Measurements from ENCODE around the gene SEBOX.
A peak's percentile ranks its signal among the peaks of the same experiment; 100 is the strongest.

Gene SEBOX

DNA sequence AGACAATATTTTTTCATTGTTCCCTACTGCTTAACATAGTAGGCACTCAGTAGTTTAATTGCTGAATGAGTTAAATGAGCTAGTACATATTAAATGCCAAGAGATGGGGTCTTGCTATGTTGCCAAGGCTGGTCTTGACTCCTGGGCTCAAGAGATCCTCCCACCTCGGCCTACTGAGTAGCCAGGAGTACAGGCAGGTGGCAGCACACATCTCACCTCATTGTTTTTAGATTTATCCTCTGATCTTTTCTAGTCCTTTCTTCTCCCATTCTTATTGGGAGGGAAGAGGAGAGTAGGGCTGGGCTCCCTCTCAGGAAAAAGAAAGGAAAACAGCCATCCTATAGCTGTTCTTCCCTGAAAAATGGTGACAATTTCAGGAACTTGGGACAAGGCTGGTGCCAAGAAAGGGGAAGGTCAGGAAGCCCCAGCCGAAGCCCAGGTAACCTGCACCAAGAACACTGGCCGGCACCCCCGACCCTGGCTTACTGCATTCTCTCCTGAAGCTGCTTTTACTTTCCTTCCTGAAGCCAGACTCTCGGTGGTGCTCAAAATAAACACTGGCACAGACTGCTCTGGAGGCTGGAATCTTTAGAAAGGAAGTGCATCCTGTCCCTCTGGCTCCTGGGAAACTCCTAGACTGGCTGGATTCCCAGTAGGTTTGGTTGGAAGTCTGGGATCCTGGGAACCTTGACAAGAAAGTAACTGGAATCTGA lies 26.8 kb downstream of the SEBOX start:
- DNase-seq: no peak

- DNase-seq: peak in 1 of 2 donors; percentile 36
Observed at GRCh38 chr17:28335959-28336871, 28.8 kb downstream of the SEBOX start.

- peak; percentile 94 to 98 for DNase-seq
Observed at GRCh38 chr17:28335201-28335958, 29.6 kb downstream of the SEBOX start, which contains the start of the genes IFT20 and TNFAIP1. TSS of gene IFT20 (minus strand) at chr17:28335472. CDS start at chr17:28331985, 3,487 bp downstream. TSS of gene TNFAIP1 (plus strand) at chr17:28335761. CDS start at chr17:28339522, 3,761 bp downstream.

DNA sequence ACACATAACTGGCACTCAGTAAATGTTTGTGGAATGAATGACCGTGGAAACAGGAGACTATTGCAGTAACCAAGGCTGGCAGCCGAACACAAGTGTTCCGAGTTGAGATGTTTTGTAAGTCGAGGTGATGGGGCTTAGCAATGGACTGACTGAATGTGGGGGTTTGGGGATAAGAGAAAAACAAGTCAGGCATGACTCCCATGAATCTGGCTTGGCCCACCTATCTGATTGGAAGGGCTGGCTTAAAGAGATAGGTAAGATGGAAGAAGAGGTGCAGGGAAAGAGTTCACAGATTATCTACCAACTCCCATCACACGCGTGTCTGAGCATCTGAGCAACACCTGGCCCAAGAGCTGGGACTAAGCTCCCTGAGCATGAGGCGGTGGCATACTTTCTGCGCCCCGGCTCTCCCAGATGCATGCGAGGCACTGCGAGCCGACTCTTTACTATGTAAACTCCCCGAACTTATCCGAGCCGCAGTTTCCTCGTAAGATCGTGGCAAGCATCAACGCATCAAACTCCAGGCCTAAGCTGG lies 30.3 kb downstream of the SEBOX start:
- no peak for DNase-seq

DNA sequence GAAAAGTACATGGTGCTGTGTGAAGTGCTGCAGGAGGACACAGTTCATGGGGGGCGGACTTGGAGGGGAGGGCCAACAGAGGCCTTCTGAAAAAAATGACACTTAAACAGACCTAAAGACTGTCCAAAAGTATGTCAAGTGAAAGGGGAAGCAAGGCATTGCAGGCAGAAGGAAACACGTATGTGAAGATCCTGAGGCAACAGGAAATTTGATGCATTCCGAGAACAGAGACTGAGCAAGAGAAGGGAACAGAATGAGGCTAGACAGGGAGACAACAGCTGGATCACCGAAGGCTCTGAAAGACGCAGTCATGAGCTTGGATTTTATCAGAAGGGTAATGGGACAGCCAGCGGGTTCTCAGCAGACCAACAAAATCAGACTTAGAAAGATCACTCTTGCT lies 30.8 kb downstream of the SEBOX start:
- no peak for DNase-seq

- DNase-seq: no peak
Observed at GRCh38 chr17:28333083-28333746, 31.8 kb downstream of the SEBOX start.

DNA sequence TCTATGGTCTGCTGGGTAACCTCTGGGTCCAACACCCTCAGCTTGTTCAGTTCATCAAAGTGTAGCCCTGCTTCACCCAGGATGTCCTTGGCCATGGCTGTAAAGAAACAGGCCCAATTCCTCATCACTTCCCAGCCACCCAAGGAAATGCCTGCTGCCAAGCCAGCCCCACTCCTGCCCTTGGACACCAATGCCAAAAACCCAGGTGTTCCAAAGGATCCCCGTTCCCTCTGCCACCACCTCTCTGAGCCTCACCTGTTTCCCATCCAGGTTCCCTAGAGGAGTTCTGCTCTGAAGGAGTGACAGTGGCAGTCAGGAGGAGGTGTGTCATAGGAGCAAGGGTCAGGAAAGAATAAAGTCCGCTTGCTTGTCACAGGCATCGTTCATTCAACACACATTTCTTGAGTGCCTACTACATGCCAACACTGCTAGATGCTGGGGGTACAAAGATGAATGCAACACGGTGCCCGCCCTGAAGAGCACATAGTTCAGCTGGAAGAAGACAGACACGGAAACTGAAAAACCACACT lies 33.0 kb downstream of the SEBOX start:
- no peak for DNase-seq

GRCh38 chr17:28330671-28331070 lies 34.3 kb downstream of the SEBOX start:
- no peak for DNase-seq

- no peak for DNase-seq
Observed at GRCh38 chr17:28328325-28328724, 36.7 kb downstream of the SEBOX start.

- no peak for DNase-seq
Observed at GRCh38 chr17:28327709-28328108, 37.3 kb downstream of the SEBOX start.

DNA sequence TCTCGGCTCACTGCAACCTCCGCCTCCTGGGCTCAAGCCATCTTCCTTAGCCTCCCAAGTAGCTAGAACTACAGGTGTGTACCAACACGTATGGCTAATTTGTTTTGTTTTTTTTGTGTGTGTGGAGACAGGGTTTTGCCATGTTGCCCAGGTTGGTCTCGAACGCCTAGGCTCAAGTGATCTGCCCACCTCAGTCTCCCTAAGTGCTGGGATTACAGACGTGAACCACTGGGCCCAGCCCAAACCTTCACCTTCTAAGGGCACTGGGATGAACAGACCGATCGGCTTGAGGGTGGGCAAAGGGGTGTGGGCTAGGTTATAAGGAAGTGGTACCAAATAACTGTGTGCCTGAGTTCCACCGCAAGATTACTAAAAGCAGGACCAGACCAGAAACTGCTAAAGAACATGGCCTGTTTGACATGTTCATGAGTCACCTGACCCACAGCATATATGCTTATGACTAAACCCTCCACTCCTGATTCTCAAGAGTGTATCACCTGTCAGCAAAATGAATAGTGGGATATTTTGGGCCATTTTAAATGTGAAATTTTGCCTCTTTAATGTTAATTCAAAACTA lies 37.9 kb downstream of the SEBOX start:
- peak in 1 of 2 donors; percentile 19 for DNase-seq

DNA sequence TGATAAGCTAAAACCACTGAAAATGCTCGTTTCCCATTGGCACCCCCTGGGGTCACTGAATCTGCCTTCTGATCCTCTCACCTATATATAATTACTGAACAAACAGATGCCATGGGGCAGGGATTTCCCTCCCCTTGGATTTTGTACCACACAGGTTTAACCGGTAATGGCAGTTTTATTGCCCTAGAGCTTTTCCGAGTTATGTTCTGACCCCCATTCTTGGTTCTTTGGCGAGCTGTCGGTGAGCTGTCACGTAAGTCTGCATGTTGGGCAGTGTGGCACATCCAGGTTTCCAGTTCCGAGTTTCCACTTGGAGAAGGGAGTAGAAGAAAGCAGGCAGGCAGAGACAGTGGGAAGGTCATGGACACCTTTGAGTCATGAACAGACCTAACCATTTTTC lies 38.9 kb downstream of the SEBOX start:
- no peak for DNase-seq

- no peak for DNase-seq
Observed at GRCh38 chr17:28325211-28325610, 39.8 kb downstream of the SEBOX start.

- no peak for DNase-seq
Observed at GRCh38 chr17:28324781-28325180, 40.2 kb downstream of the SEBOX start.

DNA sequence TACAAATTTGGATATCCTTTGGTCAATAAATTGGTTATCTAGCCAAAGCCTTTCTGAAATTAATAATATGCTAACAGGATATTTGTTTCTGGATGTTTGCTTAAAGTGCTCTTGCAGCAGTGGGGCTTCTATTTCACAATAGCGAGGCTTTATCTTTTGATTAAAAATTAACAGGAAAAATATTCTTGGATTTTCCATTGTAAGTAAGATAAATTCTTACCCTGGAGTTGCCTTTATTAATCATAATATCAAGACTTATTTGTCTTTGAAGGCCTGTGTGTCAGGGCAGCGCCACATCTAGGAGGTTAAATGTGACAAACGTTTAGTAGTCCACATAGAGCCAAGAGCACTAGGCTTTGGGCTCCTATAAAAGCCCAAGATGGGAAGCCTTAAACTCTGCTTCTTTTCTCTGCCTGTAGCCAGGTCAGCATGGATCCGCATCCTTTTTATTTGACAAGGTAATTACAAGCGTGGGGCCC lies 40.7 kb downstream of the SEBOX start:
- DNase-seq: no peak

- no peak for DNase-seq
Observed at GRCh38 chr17:28320215-28321061, 44.6 kb downstream of the SEBOX start.

DNA sequence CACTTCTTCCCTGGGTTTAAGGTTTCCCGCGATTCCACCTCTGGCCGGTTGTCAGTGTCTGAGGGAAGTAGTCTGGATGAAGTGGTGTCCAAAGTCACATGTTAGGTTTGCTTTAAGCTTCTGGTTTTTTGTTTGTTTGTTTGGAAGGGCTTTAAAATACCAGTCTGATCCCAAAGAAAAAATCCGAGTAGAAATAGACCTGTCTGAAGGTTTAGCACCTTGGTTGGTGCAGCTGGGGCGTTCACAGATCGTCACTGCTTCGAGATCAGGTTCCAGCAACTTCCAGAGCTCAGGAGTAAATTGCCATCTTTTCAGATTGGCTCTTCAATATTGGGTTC lies 45.4 kb downstream of the SEBOX start:
- no peak for DNase-seq

- DNase-seq: peak; percentile 96 to 97
Observed at GRCh38 chr17:28318759-28319597, 46.0 kb downstream of the SEBOX start, which contains the start of gene TMEM97. TSS of gene TMEM97 (plus strand) at chr17:28319200. CDS start at chr17:28319240, 40 bp downstream.

GRCh38 chr17:28317966-28318758 lies 46.8 kb downstream of the SEBOX start:
- peak in 1 of 2 donors; percentile 28 for DNase-seq
